Keratinocyte (primary cell): ENCODE results near the gene HTRA1. TPM values are rescaled to one million over a fixed set of nuclear protein-coding genes. Genes with fewer than 3 reads are reported as not detected.

Experiments
- DNase-seq: peaks from one replicate; pipeline ENCODE4 v3.0.0-alpha.2; 2011; ENCODE audit warnings: low read depth, missing footprints, low spot score
- FAIRE-seq: peaks from 2 replicates; lab custom pipeline; 2011; peaks lifted over from hg19 to GRCh38; lab: Jason Lieb, UNC
- H2AFZ ChIP-seq: 2 replicates; pipeline ENCODE4 v1.6.0; 2012; ENCODE audit warnings: low read length, control low read depth, inconsistent platforms; ENCODE audit not compliant: control insufficient read depth
- H3K27ac ChIP-seq: 2 replicates; pipeline ENCODE4 v1.5.1; 2011; ENCODE audit warnings: low read length; ENCODE audit not compliant: control insufficient read depth, insufficient read depth
- H3K27me3 ChIP-seq: 3 replicates; pipeline ENCODE4 v1.6.0; 2011; ENCODE audit warnings: low read length; ENCODE audit not compliant: control insufficient read depth, insufficient read depth; ENCODE audit errors: extremely low read depth
- H3K36me3 ChIP-seq, 2 experiments: 2 replicates in 1 of 2; 3 replicates in 1 of 2; pipeline ENCODE4 v1.5.1; 2011; ENCODE audit warnings: low read length in 2 of 2, mild to moderate bottlenecking in 1 of 2; ENCODE audit not compliant: control insufficient read depth in 2 of 2, insufficient read depth in 2 of 2; ENCODE audit errors: extremely low read depth in 1 of 2
- H3K4me1 ChIP-seq: 3 replicates; pipeline ENCODE4 v1.5.1; 2011; ENCODE audit warnings: low read length; ENCODE audit not compliant: control insufficient read depth, insufficient read depth; ENCODE audit errors: extremely low read depth
- H3K4me2 ChIP-seq: 3 replicates; pipeline ENCODE4 v1.6.0; 2011; ENCODE audit warnings: low read depth, low read length; ENCODE audit not compliant: control insufficient read depth, insufficient read depth; ENCODE audit errors: extremely low read depth
- H3K4me3 ChIP-seq, 3 experiments: fragments of 200-600 bp in 1 of 3; sonication (generic) in 1 of 3; 2 replicates in 2 of 3; 3 replicates in 1 of 3; pipeline ENCODE4 v1.5.1; 2011 to 2016; ENCODE audit warnings: low read length in 3 of 3, mild to moderate bottlenecking in 3 of 3, control low read depth in 2 of 3, inconsistent platforms in 1 of 3, low read depth in 1 of 3, mixed read lengths in 1 of 3, mixed run types in 1 of 3, moderate library complexity in 1 of 3; ENCODE audit not compliant: control insufficient read depth in 2 of 3, insufficient read depth in 2 of 3; ENCODE audit errors: extremely low read depth in 1 of 3
- H3K79me2 ChIP-seq: 2 replicates; pipeline ENCODE4 v1.6.0; 2012; ENCODE audit warnings: low read length; ENCODE audit not compliant: control insufficient read depth, insufficient read depth
- H3K9ac ChIP-seq: 3 replicates; pipeline ENCODE4 v1.6.0; 2011; ENCODE audit warnings: low read length; ENCODE audit not compliant: control insufficient read depth, insufficient read depth; ENCODE audit errors: extremely low read depth
- H3K9me1 ChIP-seq: 3 replicates; pipeline ENCODE4 v1.6.0; 2011; ENCODE audit warnings: low read length; ENCODE audit not compliant: control insufficient read depth, insufficient read depth; ENCODE audit errors: extremely low read depth
- H3K9me3 ChIP-seq: 2 replicates; pipeline ENCODE4 v1.5.1; 2012; ENCODE audit warnings: low read depth, low read length; ENCODE audit not compliant: control insufficient read depth
- H4K20me1 ChIP-seq: 3 replicates; pipeline ENCODE4 v1.6.0; 2011; ENCODE audit warnings: low read length; ENCODE audit not compliant: control insufficient read depth, insufficient read depth; ENCODE audit errors: extremely low read depth
- EZH2 ChIP-seq: IDR thresholded peaks from one replicate; pipeline ENCODE4 v1.6.1; 2012; ENCODE audit warnings: inconsistent platforms, mild to moderate bottlenecking, low read length, moderate library complexity
- dilution Hi-C: fragments of 300-500 bp; cut with MboI; formaldehyde crosslinking; loops from one replicate; pipeline ENCODE4 v1.7.0; 2020; ENCODE audit warnings: low sequenced_read_pairs; ENCODE audit not compliant: extremely low pct_ligation_motif_present
- polyA plus RNA-seq, 5 experiments: library from polyadenylated mRNA; depleted of rRNA in 3 of 5; stranded (reverse) in 3 of 5; stranded (forward) in 1 of 5; unstranded in 1 of 5; fragments of >200 nt; gene quantifications; 1 replicate in 1 of 5; 2 replicates in 3 of 5; 3 replicates in 1 of 5; pipeline versions ENCODE4 v1.2.1 to v1.2.3, GENCODE V29; 2011 to 2012; ENCODE audit warnings: missing spikeins in 2 of 5, low read depth in 1 of 5, low replicate concordance in 1 of 5
- TF ChIP-seq, protein P1 (sequence below), 3 experiments: IDR thresholded peaks in 1 of 3; conservative IDR thresholded peaks in 1 of 3; optimal IDR thresholded peaks in 1 of 3; 2 replicates in 2 of 3; 3 replicates in 1 of 3; pipeline versions ENCODE3 to v1.5.1; 2011; ENCODE audit warnings: low read length in 3 of 3, mild to moderate bottlenecking in 3 of 3, moderate library complexity in 2 of 3, control low read depth in 1 of 3, inconsistent platforms in 1 of 3; ENCODE audit not compliant: insufficient read depth in 2 of 3; ENCODE audit errors: extremely low read depth in 1 of 3

Gene HTRA1
- polyA plus RNA-seq, 1 donor (not counting 4 experiments of a cell fraction or from before 2014, with no cell fraction given) = 412 TPM

DNA sequence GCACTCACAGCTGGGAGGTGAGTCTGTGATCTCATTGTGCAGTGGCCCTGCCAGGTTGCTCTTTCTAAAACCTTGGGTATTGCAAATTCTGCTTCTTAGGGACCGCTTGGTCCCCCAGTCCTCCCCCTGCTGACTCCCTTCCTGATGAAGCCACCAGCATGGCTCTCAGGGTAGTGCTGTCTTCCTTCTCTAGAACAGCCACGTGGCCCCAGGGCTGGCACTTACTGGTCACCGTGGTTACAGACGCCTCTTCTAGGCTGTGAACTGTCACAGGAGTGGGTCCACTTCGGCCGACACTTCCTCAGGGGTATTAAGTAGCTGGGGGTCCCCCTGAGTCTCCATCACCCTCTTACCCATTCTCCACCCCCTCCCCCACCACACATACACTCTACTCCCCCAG is 2.7 kb upstream of the HTRA1 start:
- dilution Hi-C loops = no loop called here
- FAIRE-seq = no peak
- H3K27me3 ChIP-seq = no peaks in the 10 kb centered on the region

DNA sequence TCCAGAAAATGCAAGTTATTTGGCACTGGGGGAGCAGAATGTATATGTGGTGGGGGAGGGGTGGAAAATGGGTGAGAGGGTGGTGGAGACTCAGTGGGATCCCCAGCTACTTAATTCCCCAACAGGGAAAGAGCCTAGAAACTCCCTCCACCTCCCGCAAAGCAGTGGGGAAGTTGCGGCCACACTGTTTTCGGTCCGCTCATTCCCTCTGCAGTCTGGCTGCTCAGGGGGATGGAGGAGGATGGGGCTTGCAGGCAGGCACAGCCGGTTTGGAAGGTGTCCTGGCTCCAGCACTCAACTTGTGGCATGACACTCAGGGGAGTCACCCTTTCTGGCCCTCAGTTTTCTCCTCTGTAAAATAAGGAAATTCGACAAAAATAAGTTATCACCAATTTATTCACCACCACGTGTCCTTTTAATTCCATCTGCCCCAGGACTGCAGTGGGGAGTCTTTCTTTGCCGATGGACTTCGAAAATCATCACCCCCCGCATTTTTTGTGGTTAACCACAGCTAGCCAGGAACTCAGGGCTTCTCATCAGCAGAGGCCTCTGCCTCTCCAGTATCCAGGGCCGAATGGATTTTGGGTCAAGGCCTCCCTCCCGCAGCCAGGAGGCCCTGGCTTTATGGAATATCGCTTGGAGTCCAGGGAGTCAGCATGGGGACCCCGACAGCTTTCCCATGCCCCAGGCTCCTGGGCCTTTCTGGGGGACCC is 1.6 kb upstream of the HTRA1 start:
- no peak overlapping the region for H3K4me2 ChIP-seq
- TF ChIP-seq EZH2 = no peak
- TF ChIP-seq, protein P1, sequence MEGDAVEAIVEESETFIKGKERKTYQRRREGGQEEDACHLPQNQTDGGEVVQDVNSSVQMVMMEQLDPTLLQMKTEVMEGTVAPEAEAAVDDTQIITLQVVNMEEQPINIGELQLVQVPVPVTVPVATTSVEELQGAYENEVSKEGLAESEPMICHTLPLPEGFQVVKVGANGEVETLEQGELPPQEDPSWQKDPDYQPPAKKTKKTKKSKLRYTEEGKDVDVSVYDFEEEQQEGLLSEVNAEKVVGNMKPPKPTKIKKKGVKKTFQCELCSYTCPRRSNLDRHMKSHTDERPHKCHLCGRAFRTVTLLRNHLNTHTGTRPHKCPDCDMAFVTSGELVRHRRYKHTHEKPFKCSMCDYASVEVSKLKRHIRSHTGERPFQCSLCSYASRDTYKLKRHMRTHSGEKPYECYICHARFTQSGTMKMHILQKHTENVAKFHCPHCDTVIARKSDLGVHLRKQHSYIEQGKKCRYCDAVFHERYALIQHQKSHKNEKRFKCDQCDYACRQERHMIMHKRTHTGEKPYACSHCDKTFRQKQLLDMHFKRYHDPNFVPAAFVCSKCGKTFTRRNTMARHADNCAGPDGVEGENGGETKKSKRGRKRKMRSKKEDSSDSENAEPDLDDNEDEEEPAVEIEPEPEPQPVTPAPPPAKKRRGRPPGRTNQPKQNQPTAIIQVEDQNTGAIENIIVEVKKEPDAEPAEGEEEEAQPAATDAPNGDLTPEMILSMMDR (optimal IDR thresholded peaks at IDR 0.05 in 1 of 3, IDR thresholded peaks at IDR 0.05 in 1 of 3, conservative IDR thresholded peaks at IDR 0.05 in 1 of 3; ENCODE audit: extremely low read depth in 1 of 3, insufficient read depth in 2 of 3, low read length in 3 of 3) = no peak
- no peak overlapping the region for H3K4me3 ChIP-seq
- H3K27ac ChIP-seq = no peak overlapping the region
- DNase-seq = no peak
- dilution Hi-C loops = no loop called here
- peaks cover 17% of the 10 kb centered on the region for H3K4me1 ChIP-seq
- H2AFZ ChIP-seq = no peak overlapping the region
- H3K36me3 ChIP-seq = peaks cover 0 to 4% of the 10 kb centered on the region in 2 experiments
- H3K9me3 ChIP-seq = no peaks in the 10 kb centered on the region
- H3K79me2 ChIP-seq = peaks cover 30% of the 10 kb centered on the region
- no peaks in the 10 kb centered on the region for H3K27me3 ChIP-seq
- H3K9me1 ChIP-seq = no peaks in the 10 kb centered on the region
- peaks cover 2% of the 10 kb centered on the region for H4K20me1 ChIP-seq
- no peak for FAIRE-seq
- no peak overlapping the region for H3K9ac ChIP-seq

More for the DNA sequence above, 2.7 kb upstream of the HTRA1 start:
- peaks cover 7% of the 10 kb centered on the region for H3K4me1 ChIP-seq
- no peak overlapping the region for H2AFZ ChIP-seq
- H3K36me3 ChIP-seq = no peaks in the 10 kb centered on the region
- no peaks in the 10 kb centered on the region for H3K9me3 ChIP-seq
- TF ChIP-seq, protein P1 (optimal IDR thresholded peaks at IDR 0.05 in 1 of 3, IDR thresholded peaks at IDR 0.05 in 1 of 3, conservative IDR thresholded peaks at IDR 0.05 in 1 of 3; ENCODE audit: extremely low read depth in 1 of 3, insufficient read depth in 2 of 3, low read length in 3 of 3) = no peak
- no peak for TF ChIP-seq EZH2
- H3K4me3 ChIP-seq = no peak overlapping the region
- H3K9ac ChIP-seq = no peak overlapping the region
- H3K27ac ChIP-seq = no peak overlapping the region
- peaks cover 20% of the 10 kb centered on the region for H3K79me2 ChIP-seq
- no peaks in the 10 kb centered on the region for H4K20me1 ChIP-seq
- H3K4me2 ChIP-seq = no peak overlapping the region
- DNase-seq = no peak
- H3K9me1 ChIP-seq = no peaks in the 10 kb centered on the region
